Fibroblast of lung (primary cell): ENCODE measurements around the gene DOK1.

Source experiments
- CTCF ChIP-seq, 2 donors: IDR thresholded peaks in 1 of 2; conservative IDR thresholded peaks in 1 of 2; 1 replicate in 1 of 2; 2 replicates in 1 of 2; pipeline ENCODE4 v1.5.1; 2011 to 2012; ENCODE audit warnings: low read length in 2 of 2, control low read depth in 1 of 2, inconsistent platforms in 1 of 2, low read depth in 1 of 2, mild to moderate bottlenecking in 1 of 2
- EZH2 ChIP-seq: IDR thresholded peaks from 2 replicates; pipeline ENCODE4 v1.5.1; 2012; ENCODE audit warnings: low read length, control low read depth, mild to moderate bottlenecking; ENCODE audit errors: missing control alignments

DNA sequence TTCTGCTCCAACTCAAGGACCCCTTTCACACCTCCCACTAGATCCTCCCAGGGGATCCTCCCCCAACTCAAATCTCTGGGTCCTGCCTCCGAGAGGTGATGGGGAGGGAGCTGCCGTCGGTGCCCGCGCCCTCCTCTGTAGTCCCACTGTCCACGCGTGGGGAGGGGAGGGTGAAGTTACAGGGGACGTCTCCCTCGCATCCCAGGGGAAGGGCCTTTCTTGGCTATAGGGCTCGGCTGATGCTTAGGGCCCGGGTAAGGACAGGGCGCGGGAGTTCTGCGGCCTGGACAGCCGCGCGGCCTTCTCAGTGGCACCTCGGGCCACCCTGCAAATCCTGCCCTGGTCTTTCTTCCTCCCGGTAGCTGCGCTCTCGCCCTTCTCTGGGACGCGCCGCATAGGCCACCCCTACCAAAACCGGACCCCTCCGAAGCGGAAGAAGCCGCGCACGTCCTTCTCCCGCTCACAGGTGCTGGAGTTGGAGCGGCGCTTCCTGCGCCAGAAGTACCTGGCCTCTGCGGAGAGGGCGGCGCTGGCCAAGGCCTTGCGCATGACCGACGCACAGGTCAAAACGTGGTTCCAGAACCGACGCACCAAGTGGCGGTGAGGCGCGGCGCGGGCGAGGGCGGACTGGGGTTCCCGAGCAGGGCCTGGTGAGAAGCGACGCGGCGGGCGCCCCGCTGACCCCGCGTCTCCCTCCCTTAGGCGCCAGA is 39.1 kb upstream of the DOK1 start:
- TF ChIP-seq CTCF (conservative IDR thresholded peaks at IDR 0.05 in 1 of 2, IDR thresholded peaks at IDR 0.05 in 1 of 2; ENCODE audit: low read depth in 1 of 2, low read length in 2 of 2) (no peak), EZH2 (peak; percentile 97)
